22Rv1 (cell line): ENCODE results near the gene NRDC.

Experiments
- H3K27ac ChIP-seq: fragments of 450-650 bp; 2 replicates; pipeline ENCODE4 v1.5.1; 2017
- CTCF ChIP-seq: fragments of 450-650 bp; IDR thresholded peaks from 2 replicates; pipeline ENCODE4 v1.5.1; 2017; ENCODE audit warnings: mild to moderate bottlenecking
- ZFX ChIP-seq: fragments of 450-650 bp; IDR thresholded peaks from 2 replicates; pipeline ENCODE4 v1.6.1; 2017; ENCODE audit warnings: antibody characterized with exemption, borderline replicate concordance

The NRDC gene

GRCh38 chr1:51863384-51863783 is 15.1 kb downstream of the NRDC start:
- TF ChIP-seq ZFX (no peak), CTCF (no peak)
- H3K27ac ChIP-seq, result no peak overlapping the region

- TF ChIP-seq CTCF (no peak), ZFX (no peak)
- H3K27ac ChIP-seq, result no peak overlapping the region
These were observed 16.9 kb downstream of the NRDC start for GRCh38 chr1:51861669-51862068.

GRCh38 chr1:51859735-51860134 is 18.8 kb downstream of the NRDC start:
- no peak overlapping the region for H3K27ac ChIP-seq
- TF ChIP-seq CTCF (no peak), ZFX (no peak)

- no peak overlapping the region for H3K27ac ChIP-seq
- TF ChIP-seq CTCF, result no peak
- TF ChIP-seq ZFX, result no peak
These were observed 19.2 kb downstream of the NRDC start for GRCh38 chr1:51859333-51859732.

- TF ChIP-seq ZFX, result no peak
- TF ChIP-seq CTCF, result no peak
- H3K27ac ChIP-seq, result no peak overlapping the region
These were observed 19.6 kb downstream of the NRDC start for GRCh38 chr1:51858892-51859291.

GRCh38 chr1:51856745-51857144 is 21.8 kb downstream of the NRDC start:
- H3K27ac ChIP-seq, result no peak overlapping the region
- TF ChIP-seq CTCF (no peak), ZFX (no peak)

GRCh38 chr1:51855624-51856023 is 22.9 kb downstream of the NRDC start:
- TF ChIP-seq ZFX (no peak), CTCF (no peak)
- H3K27ac ChIP-seq, result no peak overlapping the region
